ENCODE measurements around the gene CEP20.

The CEP20 gene

GRCh38 chr16:15827709-15828343 is 60.6 kb downstream of the CEP20 start:
- DNase-seq: no peak

- DNase-seq: no peak
Measured at GRCh38 chr16:15827299-15827698, 61.1 kb downstream of the CEP20 start.

DNA sequence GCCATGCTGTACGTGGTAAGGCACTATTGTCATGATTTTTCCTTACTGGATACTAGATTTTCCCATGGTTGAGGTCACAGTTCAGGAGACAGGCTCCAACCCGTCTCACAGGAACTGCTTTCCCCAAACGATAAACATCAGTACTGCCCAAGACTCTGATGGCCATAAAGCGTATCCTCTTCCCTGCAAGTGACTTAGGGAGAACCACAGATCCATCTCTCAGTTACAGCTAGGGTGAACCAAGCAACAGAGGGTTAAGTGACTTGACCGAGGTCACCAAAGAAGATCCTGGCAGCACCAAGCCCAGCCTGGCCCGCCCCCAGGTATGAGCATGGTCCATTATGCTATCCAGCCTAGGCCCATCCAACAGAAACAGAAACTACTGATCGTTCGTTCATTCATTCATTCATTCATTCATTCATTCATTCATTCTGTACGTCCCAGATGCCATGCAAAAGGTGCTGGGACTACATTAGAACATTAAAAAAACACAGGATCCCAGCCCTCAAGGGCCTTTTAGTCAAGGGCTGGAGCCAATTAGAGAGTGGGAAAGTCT is 62.6 kb downstream of the CEP20 start:
- no peak for DNase-seq

- DNase-seq: no peak
Measured at GRCh38 chr16:15822957-15823356, 65.4 kb downstream of the CEP20 start.

GRCh38 chr16:15820837-15821236 is 67.6 kb downstream of the CEP20 start:
- no peak for DNase-seq

DNA sequence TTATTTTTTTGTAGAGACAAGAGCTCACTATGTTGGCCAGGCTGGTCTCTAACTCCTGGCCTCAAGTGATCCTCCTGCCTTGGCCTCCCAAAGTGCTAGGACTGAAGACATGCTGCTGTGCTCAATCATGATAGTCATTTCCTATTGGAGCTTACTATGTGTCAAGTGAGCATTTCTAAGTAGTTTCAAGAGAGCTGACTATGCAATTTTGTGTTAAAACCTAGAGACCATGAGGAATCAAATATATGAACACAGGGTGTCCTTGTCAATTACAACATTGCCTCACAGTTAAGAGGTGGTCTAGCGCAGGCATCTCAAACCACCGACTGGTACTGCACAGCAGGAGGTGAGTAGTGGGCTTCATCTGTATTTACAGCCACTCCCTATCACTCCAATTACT is 69.4 kb downstream of the CEP20 start:
- no peak for DNase-seq

DNA sequence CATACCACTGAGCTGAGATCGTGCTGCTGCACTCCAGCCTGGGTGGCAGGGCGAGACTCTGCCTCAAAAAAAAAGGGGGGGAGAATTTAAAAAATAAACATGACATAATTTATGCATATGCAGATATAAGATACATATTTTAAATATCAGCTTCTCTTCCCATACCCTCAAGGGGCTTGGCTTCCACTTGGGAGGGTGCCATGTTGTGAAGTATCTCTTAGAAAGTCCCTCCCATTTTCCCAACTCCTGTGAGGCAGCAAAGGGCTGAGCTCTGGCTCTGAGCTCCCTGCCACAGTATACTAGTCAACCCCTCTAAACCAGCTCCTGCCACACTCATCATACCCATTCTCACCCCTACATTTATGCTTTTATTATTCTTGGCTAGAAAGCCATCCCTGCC is 71.0 kb downstream of the CEP20 start:
- DNase-seq: no peak

- no peak for DNase-seq
Measured at GRCh38 chr16:15816228-15816627, 72.2 kb downstream of the CEP20 start.
